Epithelial cell of esophagus (primary cell): ENCODE data around the gene PRPS1.
"Not testable (repeated sequence)": the region's sequence is repeated elsewhere in the genome, so short reads cannot be mapped to it uniquely, and the experiment has no call there.

Experiments
- DNase-seq: peaks from one replicate; pipeline ENCODE4 v3.0.0; 2010; ENCODE audit warnings: low read depth
- H3K4me3 ChIP-seq: 2 replicates; pipeline ENCODE4 v1.5.1; 2011; ENCODE audit warnings: mild to moderate bottlenecking, low read length, control low read depth
- CTCF ChIP-seq: IDR thresholded peaks from 2 replicates; pipeline ENCODE4 v1.5.1; 2011; ENCODE audit warnings: low read depth, mild to moderate bottlenecking, low read length, control low read depth, inconsistent platforms; ENCODE audit not compliant: insufficient read depth; ENCODE audit errors: missing control alignments

Gene PRPS1

GRCh38 chrX:107667426-107667825 is 39.1 kb downstream of the PRPS1 start:
- H3K4me3 ChIP-seq, result no peak overlapping the region
- DNase-seq, result no peak
- TF ChIP-seq CTCF, result no peak

DNA sequence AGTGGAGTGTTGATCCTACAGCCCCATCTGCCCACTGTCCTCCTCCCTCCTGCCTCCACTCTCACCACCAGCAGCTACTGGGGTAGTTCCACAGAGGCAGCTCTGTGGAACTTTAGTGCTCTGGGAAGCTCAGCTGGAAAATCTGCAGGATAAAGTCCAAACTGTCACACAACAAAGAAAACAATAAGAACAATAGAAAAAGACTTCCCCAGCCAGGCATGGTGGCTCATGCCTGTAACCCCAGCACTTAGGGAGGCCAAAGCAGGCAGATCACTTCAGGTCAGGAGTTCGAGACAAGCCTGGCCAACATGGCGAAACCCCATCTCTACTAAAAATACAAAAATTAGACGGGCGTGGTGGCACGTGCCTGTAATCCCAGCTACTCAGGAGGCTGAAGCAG is 40.4 kb downstream of the PRPS1 start:
- H3K4me3 ChIP-seq, DNase-seq: not testable (repeated sequence)

DNA sequence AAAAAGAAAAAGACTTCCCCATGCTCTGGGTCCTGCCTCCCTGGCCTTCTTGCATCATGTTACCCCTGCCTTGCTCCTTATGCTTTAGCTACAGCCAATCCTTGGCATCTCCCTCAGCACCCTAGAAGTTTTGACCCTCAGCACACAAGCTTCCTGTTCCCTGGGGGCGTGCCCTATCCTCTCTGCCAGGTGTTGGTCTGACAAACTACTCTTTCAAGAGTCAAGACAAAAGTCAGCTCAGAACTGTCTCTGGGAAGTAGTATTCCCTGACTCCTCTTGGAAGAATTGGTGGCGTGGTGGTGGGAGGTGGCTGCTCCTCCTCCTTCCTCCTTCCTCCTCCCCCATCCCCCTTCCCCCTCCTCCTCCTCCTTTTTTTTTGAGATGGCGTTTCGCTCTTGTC is 41.0 kb downstream of the PRPS1 start:
- no peak for DNase-seq
- TF ChIP-seq CTCF, result no peak
- no peak overlapping the region for H3K4me3 ChIP-seq

DNA sequence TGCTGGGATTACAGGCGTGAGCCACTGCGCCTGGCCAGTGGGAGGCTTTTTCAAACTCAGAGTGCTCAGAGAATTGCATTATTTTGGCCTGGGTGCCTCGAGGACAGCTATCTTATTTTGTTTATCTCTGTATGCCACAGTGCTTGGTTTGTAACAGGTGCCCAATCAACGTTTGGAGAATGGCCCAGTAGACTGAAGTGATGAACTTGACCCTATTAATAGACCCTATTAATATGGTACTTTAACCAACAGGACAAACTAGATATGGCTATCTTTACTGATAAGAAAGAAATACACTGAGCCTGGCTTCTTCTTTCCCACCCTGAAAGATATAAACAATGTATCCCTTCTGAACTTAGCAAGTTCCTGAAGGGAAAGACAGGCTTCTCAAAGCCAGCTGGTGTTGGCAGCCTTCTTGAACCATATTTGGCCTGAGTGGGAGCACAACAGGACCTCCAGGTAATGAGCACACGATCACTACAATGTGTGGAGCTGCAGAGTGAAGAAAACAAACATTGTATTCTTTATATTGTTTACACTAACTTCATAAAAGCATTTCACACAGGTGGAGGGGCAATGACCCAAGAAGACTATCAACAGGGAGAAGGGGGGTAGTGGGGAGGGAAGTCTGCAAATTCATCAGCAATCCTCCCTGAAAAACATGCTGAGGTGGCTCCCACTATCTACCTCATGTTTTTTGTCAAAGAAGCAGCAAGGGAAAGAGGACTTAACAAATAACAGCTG is 41.7 kb downstream of the PRPS1 start:
- DNase-seq, result no peak
- no peak for TF ChIP-seq CTCF
- no peak overlapping the region for H3K4me3 ChIP-seq

DNA sequence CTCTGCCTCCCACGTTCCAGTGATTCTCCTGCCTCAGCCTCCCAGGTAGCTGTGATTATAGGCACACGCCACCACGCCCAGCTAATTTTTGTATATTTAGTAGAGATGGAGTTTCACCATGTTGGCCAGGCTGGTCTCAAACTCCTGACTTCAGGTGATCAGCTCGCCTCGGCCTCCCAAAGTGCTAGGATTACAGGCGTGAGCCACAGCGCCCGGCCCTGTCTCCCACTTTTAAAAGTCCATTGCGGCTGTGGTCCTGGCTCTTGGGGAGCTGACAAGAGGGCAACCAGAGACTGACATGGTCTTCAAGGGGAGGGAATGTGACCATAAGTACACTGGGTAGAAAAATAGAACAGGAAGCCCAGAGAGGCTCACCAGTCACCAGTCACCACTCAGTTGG is 42.9 kb downstream of the PRPS1 start:
- DNase-seq, H3K4me3 ChIP-seq: not testable (repeated sequence)

- H3K4me3 ChIP-seq, result no peak overlapping the region
- peak; percentile 80 for DNase-seq
- TF ChIP-seq CTCF, result peak; percentile 76
Measured at GRCh38 chrX:107672955-107673378, 44.7 kb downstream of the PRPS1 start.

- no peak overlapping the region for H3K4me3 ChIP-seq
- no peak for TF ChIP-seq CTCF
- no peak for DNase-seq
Measured at GRCh38 chrX:107673431-107673830, 45.1 kb downstream of the PRPS1 start.

- TF ChIP-seq CTCF, result no peak
- peak; percentile 42 for DNase-seq
- H3K4me3 ChIP-seq, result peak overlapping the region; percentile 1
Measured at GRCh38 chrX:107673933-107674479, 45.7 kb downstream of the PRPS1 start.
